Natural killer cell treated with Interleukin-12 subunit alpha and Interleukin-12 subunit beta and Interleukin-15 and Interleukin-18, amount 100 ng/mL, for 72 hours (primary cell): ENCODE measurements around the gene ZDHHC19. TPM values are rescaled to one million over a fixed set of nuclear protein-coding genes. Genes with fewer than 3 reads are reported as not detected.
"Not testable (repeated sequence)": the region's sequence is repeated elsewhere in the genome, so short reads cannot be mapped to it uniquely, and the experiment has no call there.

Experiments used
- ATAC-seq, 2 donors: fragments of 150-1000 bp; cut with Tn5 transposase in 1 of 2; sonication (Bioruptor Pico), chemical (Tn5 transposase) in 1 of 2; 2 replicates each; pipeline ENCODE4 v1.10.0; 2021
- DNase-seq: peaks from one replicate; pipeline ENCODE4 v3.0.0; 2022; ENCODE audit warnings: low spot score
- H3K27ac Mint-ChIP-seq, 2 donors: 1 replicate in 1 of 2; 2 replicates in 1 of 2; pipeline ENCODE4 v1.8.0; 2022; ENCODE audit warnings: mixed read lengths in 2 of 2, mild to moderate bottlenecking in 1 of 2, moderate library complexity in 1 of 2
- H3K27me3 Mint-ChIP-seq, 2 donors: 1 replicate in 1 of 2; 2 replicates in 1 of 2; pipeline ENCODE4 v1.8.0; 2022; ENCODE audit warnings: mixed read lengths in 2 of 2
- H3K36me3 Mint-ChIP-seq: one replicate; pipeline ENCODE4 v1.8.0; 2022; ENCODE audit warnings: mixed read lengths
- H3K4me1 Mint-ChIP-seq, 2 donors: 1 replicate in 1 of 2; 2 replicates in 1 of 2; pipeline ENCODE4 v1.8.0; 2022; ENCODE audit warnings: low read depth in 2 of 2, mixed read lengths in 2 of 2, mild to moderate bottlenecking in 1 of 2
- H3K4me3 Mint-ChIP-seq: one replicate; pipeline ENCODE4 v1.8.0; 2022; ENCODE audit warnings: mixed read lengths
- H3K9me3 Mint-ChIP-seq: 2 replicates; pipeline ENCODE4 v1.8.0; 2022; ENCODE audit warnings: mixed read lengths
- total RNA-seq, 2 donors: library from RNA; stranded (reverse); gene quantifications; one replicate each; pipeline ENCODE4 v1.2.3, GENCODE V29; 2022

Gene ZDHHC19
- total RNA-seq, result 1 to 10 TPM in 1 of 2 donors, not detected in 1; 1.0 TPM

- Mint-ChIP-seq H3K9me3 (no peaks in the 10 kb centered on the region), H3K27ac (no peak within 1 kb of the TSS), H3K27me3 (peaks cover 0 to 4% of the 10 kb centered on the region in 2 donors), H3K4me1 (peaks cover 4 to 10% of the 10 kb centered on the region in 2 donors), H3K36me3 (no peaks in the 10 kb centered on the region), H3K4me3 (no peak within 1 kb of the TSS)
- DNase-seq (no peak), ATAC-seq (no peak)
Observed at GRCh38 chr3:196210673-196211556, at the start of gene ZDHHC19. ZDHHC19 (minus strand) TSS chr3:196211400; CDS start chr3:196211315, 85 bp downstream.

- ATAC-seq (no peak), DNase-seq (no peak)
- H3K9me3 Mint-ChIP-seq, result no peaks in the 10 kb centered on the region
- no peaks in the 10 kb centered on the region for H3K27me3 Mint-ChIP-seq
- H3K4me3 Mint-ChIP-seq, result no peak overlapping the region
- H3K36me3 Mint-ChIP-seq, result peaks cover 12% of the 10 kb centered on the region
- peaks cover 16 to 17% of the 10 kb centered on the region in 2 donors for H3K4me1 Mint-ChIP-seq
- peak overlapping the region in 1 of 2 donors; percentile 8 for H3K27ac Mint-ChIP-seq
Observed at GRCh38 chr3:196260784-196261183, 49.6 kb upstream of the ZDHHC19 start.

GRCh38 chr3:196255776-196256175 is 44.6 kb upstream of the ZDHHC19 start:
- ATAC-seq, result no peak
- no peaks in the 10 kb centered on the region for H3K27me3 Mint-ChIP-seq
- H3K27ac Mint-ChIP-seq, result peak overlapping the region in 1 of 2 donors; percentile 65
- H3K36me3 Mint-ChIP-seq, result peaks cover 2% of the 10 kb centered on the region
- DNase-seq, result no peak
- H3K4me1 Mint-ChIP-seq, result peaks cover 10 to 13% of the 10 kb centered on the region in 2 donors
- no peak overlapping the region for H3K4me3 Mint-ChIP-seq
- H3K9me3 Mint-ChIP-seq, result no peaks in the 10 kb centered on the region

GRCh38 chr3:196254376-196255283 is 43.4 kb upstream of the ZDHHC19 start:
- no peak for ATAC-seq
- H3K27ac Mint-ChIP-seq, result peak overlapping the region; percentile 4 to 65
- H3K9me3 Mint-ChIP-seq, result no peaks in the 10 kb centered on the region
- H3K27me3 Mint-ChIP-seq, result no peaks in the 10 kb centered on the region
- DNase-seq, result no peak
- H3K36me3 Mint-ChIP-seq, result no peaks in the 10 kb centered on the region
- peaks cover 10 to 15% of the 10 kb centered on the region in 2 donors for H3K4me1 Mint-ChIP-seq
- no peak overlapping the region for H3K4me3 Mint-ChIP-seq

- Mint-ChIP-seq H3K4me1 (peaks cover 15 to 19% of the 10 kb centered on the region in 2 donors), H3K9me3 (no peaks in the 10 kb centered on the region), H3K4me3 (no peak overlapping the region), H3K36me3 (peaks cover 5% of the 10 kb centered on the region), H3K27me3 (no peaks in the 10 kb centered on the region), H3K27ac (no peak overlapping the region)
- no peak for DNase-seq
- ATAC-seq, result no peak
Observed at GRCh38 chr3:196251918-196252317, 40.7 kb upstream of the ZDHHC19 start.

GRCh38 chr3:196246612-196247308 is 35.6 kb upstream of the ZDHHC19 start:
- Mint-ChIP-seq H3K27ac (peak overlapping the region; percentile 66 to 78), H3K36me3 (peaks cover 14% of the 10 kb centered on the region), H3K27me3 (no peaks in the 10 kb centered on the region), H3K4me3 (peak overlapping the region; percentile 5), H3K4me1 (peaks cover 17 to 18% of the 10 kb centered on the region in 2 donors), H3K9me3 (no peaks in the 10 kb centered on the region)
- ATAC-seq, result peak; percentile 94 to 97
- DNase-seq, result peak; percentile 67

- H3K27ac Mint-ChIP-seq, result not testable (repeated sequence)
- peaks cover 26% of the 10 kb centered on the region for H3K36me3 Mint-ChIP-seq
Observed at GRCh38 chr3:196244166-196244565, 33.0 kb upstream of the ZDHHC19 start.

GRCh38 chr3:196241704-196242103 is 30.5 kb upstream of the ZDHHC19 start:
- no peak for DNase-seq
- ATAC-seq, result no peak
- H3K36me3 Mint-ChIP-seq, result peaks cover 31% of the 10 kb centered on the region
- no peaks in the 10 kb centered on the region for H3K27me3 Mint-ChIP-seq
- no peaks in the 10 kb centered on the region for H3K9me3 Mint-ChIP-seq
- peaks cover 26 to 34% of the 10 kb centered on the region in 2 donors for H3K4me1 Mint-ChIP-seq
- no peak overlapping the region for H3K27ac Mint-ChIP-seq
- H3K4me3 Mint-ChIP-seq, result no peak overlapping the region

More at GRCh38 chr3:196244166-196244565, 33.0 kb upstream of the ZDHHC19 start:
- not testable (repeated sequence) for ATAC-seq, DNase-seq, H3K27me3 Mint-ChIP-seq, H3K4me3 Mint-ChIP-seq, H3K9me3 Mint-ChIP-seq
- H3K4me1 Mint-ChIP-seq, result peaks cover 14 to 25% of the 10 kb centered on the region in 2 donors

GRCh38 chr3:196240424-196240823 is 29.2 kb upstream of the ZDHHC19 start:
- Mint-ChIP-seq H3K4me1 (peaks cover 33 to 40% of the 10 kb centered on the region in 2 donors), H3K27ac (no peak overlapping the region), H3K27me3 (no peaks in the 10 kb centered on the region), H3K4me3 (no peak overlapping the region), H3K9me3 (no peaks in the 10 kb centered on the region), H3K36me3 (peaks cover 31% of the 10 kb centered on the region)
- ATAC-seq (no peak), DNase-seq (no peak)

GRCh38 chr3:196238612-196239560 is 27.7 kb upstream of the ZDHHC19 start:
- Mint-ChIP-seq H3K4me1 (peaks cover 35 to 45% of the 10 kb centered on the region in 2 donors), H3K4me3 (no peak overlapping the region), H3K9me3 (no peaks in the 10 kb centered on the region), H3K36me3 (peaks cover 31% of the 10 kb centered on the region), H3K27me3 (no peaks in the 10 kb centered on the region), H3K27ac (no peak overlapping the region)
- DNase-seq, result no peak
- no peak for ATAC-seq

GRCh38 chr3:196237203-196237602 is 26.0 kb upstream of the ZDHHC19 start:
- peaks cover 45 to 59% of the 10 kb centered on the region in 2 donors for H3K4me1 Mint-ChIP-seq
- ATAC-seq (peak in 1 of 2 donors; percentile 57), DNase-seq (no peak)
- no peaks in the 10 kb centered on the region for H3K27me3 Mint-ChIP-seq
- peaks cover 27% of the 10 kb centered on the region for H3K36me3 Mint-ChIP-seq
- no peak overlapping the region for H3K4me3 Mint-ChIP-seq
- no peaks in the 10 kb centered on the region for H3K9me3 Mint-ChIP-seq
- no peak overlapping the region for H3K27ac Mint-ChIP-seq

- Mint-ChIP-seq H3K36me3 (peaks cover 21% of the 10 kb centered on the region), H3K4me3 (peak overlapping the region; percentile 25), H3K27me3 (no peaks in the 10 kb centered on the region), H3K4me1 (peaks cover 45 to 59% of the 10 kb centered on the region in 2 donors), H3K27ac (peak overlapping the region in 1 of 2 donors; percentile 43), H3K9me3 (no peaks in the 10 kb centered on the region)
- no peak for DNase-seq
- ATAC-seq, result no peak
Observed at GRCh38 chr3:196236223-196236622, 25.0 kb upstream of the ZDHHC19 start.
